H1 (cell line): ENCODE results near the gene TSHZ2. TPM values are rescaled to one million over a fixed set of nuclear protein-coding genes. Genes with fewer than 3 reads are reported as not detected.

Experiments
- BCL11A ChIP-seq, 2 experiments: IDR thresholded peaks; one replicate each; pipeline ENCODE4 v1.6.1; 2011; ENCODE audit warnings: low read depth in 2 of 2, low read length in 2 of 2, mild to moderate bottlenecking in 2 of 2
- CHD7 ChIP-seq: fragments of 300-600 bp; sonication (generic); IDR thresholded peaks from 2 replicates; pipeline ENCODE4 v1.7.1; 2012; ENCODE audit warnings: low read length, moderate library complexity, mild to moderate bottlenecking, inconsistent platforms; ENCODE audit not compliant: insufficient replicate concordance
- KDM4A ChIP-seq: IDR thresholded peaks from one replicate; pipeline ENCODE4 v1.7.1; 2012; ENCODE audit warnings: low read depth, mild to moderate bottlenecking, moderate library complexity, low read length, inconsistent platforms; ENCODE audit not compliant: severe bottlenecking
- RBBP5 ChIP-seq: IDR thresholded peaks from 2 replicates; pipeline ENCODE4 v1.7.1; 2012; ENCODE audit warnings: low read depth, mild to moderate bottlenecking, inconsistent platforms, low read length, moderate library complexity, borderline replicate concordance
- TBP ChIP-seq: IDR thresholded peaks from 2 replicates; pipeline ENCODE4 v1.6.1; 2011; ENCODE audit warnings: low read depth, low read length, improper control_type of control experiment
- polyA plus RNA-seq, 7 experiments: library from polyadenylated mRNA; depleted of rRNA in 3 of 7; stranded (reverse) in 5 of 7; unstranded in 2 of 7; fragments of >200 nt in 5 of 7; fragments of 200-250 nt in 2 of 7; gene quantifications; 1 replicate in 5 of 7; 2 replicates in 1 of 7; 4 replicates in 1 of 7; pipeline versions ENCODE4 v1.2.1 to v1.2.3, GENCODE V29; 2011 to 2013; ENCODE audit warnings: missing spikeins in 2 of 7, mixed read lengths in 2 of 7
- total RNA-seq: library from RNA; stranded (reverse); fragmentation: NEBNext Ultra II Directional; extraction: Animal tissue kit (Norgen Biotek cat#: 25700); gene quantifications from 2 replicates; pipeline ENCODE4 v1.2.1, GENCODE V29; 2021

Gene TSHZ2
- total and polyA plus RNA-seq, 2 of the 8 experiments (the other 6 are each of a cell fraction or from before 2014, with no cell fraction given) = 0.14 to 0.30 TPM

- TF ChIP-seq CHD7 = no peak
- no peak for TF ChIP-seq KDM4A
- TF ChIP-seq RBBP5 = no peak
- TF ChIP-seq BCL11A (IDR thresholded peaks at IDR 0.05; ENCODE audit: low read depth in 2 of 2, low read length in 2 of 2) = no peak
- TF ChIP-seq TBP = no peak
- TF ChIP-seq, all 59 proteins: peak for 0
Measured at GRCh38 chr20:53454675-53455276, 482.6 kb downstream of the TSHZ2 start (continued).
